ENCODE data around the gene PLCB1. TPM values are rescaled to one million over a fixed set of nuclear protein-coding genes. Genes with fewer than 3 reads are reported as not detected.

Gene PLCB1
- total RNA-seq, 1 donor from 2014 or later, result 6.3 TPM

DNA sequence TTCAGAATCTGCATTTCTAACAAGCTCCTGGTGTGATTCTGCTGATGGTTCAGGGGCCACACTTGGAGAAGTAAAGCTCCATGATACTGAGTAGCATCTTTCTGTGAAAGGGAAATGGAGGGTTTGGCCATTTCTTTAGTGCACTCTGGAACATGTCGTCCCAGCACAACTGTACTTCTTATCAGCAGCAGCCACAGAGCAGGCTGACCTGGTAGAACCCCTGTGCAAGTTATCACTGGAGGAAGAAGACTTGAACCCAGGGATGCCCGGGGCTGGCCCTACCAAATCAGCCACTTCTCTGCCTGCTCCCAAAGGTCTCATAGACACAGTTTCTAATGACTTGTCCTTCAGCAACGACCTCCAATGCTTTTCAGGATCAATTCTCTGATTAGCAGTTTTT lies 582.1 kb downstream of the PLCB1 start:
- no peaks in the 10 kb centered on the region for H3K36me3 ChIP-seq
- no peak overlapping the region for H3K4me3 ChIP-seq
- TF ChIP-seq, protein P1, sequence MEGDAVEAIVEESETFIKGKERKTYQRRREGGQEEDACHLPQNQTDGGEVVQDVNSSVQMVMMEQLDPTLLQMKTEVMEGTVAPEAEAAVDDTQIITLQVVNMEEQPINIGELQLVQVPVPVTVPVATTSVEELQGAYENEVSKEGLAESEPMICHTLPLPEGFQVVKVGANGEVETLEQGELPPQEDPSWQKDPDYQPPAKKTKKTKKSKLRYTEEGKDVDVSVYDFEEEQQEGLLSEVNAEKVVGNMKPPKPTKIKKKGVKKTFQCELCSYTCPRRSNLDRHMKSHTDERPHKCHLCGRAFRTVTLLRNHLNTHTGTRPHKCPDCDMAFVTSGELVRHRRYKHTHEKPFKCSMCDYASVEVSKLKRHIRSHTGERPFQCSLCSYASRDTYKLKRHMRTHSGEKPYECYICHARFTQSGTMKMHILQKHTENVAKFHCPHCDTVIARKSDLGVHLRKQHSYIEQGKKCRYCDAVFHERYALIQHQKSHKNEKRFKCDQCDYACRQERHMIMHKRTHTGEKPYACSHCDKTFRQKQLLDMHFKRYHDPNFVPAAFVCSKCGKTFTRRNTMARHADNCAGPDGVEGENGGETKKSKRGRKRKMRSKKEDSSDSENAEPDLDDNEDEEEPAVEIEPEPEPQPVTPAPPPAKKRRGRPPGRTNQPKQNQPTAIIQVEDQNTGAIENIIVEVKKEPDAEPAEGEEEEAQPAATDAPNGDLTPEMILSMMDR (IDR thresholded peaks at IDR 0.05), result no peak
- intact Hi-C loops (cut with DNase I), result no loop called here
- ATAC-seq, result no peak
- no peak for DNase-seq
- no peaks in the 10 kb centered on the region for H3K4me1 ChIP-seq
- no peaks in the 10 kb centered on the region for H3K27me3 ChIP-seq (ENCODE audit: low read depth)
- H3K9me3 ChIP-seq, result no peaks in the 10 kb centered on the region
- H3K27ac ChIP-seq, result no peak overlapping the region

DNA sequence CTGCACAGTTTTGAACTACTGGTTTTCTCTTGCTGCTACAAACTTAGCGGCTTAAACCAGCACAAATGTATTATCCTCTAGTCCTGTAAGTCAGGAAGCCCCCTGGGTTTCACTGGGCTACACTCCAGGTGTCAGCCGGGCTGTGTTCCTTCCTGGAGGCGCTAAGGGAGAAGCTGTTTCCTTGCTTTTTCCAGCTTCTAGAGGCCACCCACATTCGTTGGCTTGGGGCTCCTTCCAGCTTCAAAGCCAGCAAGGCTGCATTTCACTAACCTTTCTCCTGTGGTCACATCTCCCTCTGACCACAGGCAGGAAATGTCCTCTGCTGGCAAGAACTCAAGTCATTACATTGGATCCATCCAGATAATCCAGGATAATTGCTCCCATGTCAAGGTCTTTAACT lies 586.2 kb downstream of the PLCB1 start:
- Histone ChIP-seq H3K27me3 (ENCODE audit: low read depth) (no peaks in the 10 kb centered on the region), H3K27ac (no peak overlapping the region)
- no peak for DNase-seq

DNA sequence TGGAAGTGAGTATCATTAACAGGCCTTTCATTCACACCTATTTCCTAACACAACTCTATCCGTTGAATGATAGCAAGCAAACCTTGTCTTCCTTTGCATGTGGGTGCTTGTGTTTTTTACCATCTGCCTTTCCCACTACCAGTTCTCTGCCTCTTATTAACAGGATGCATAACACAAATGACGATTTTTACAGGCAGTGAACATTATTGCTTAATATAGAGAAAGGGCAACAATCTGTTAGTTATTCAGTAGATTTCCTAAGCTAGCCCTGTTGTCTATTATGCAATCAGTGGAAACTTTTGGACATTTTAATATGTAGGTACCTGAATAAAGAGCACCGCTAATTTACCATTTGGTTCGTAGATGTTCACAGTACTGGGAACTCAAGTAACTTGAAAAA lies 588.0 kb downstream of the PLCB1 start:
- no peaks in the 10 kb centered on the region for H3K36me3 ChIP-seq
- no peaks in the 10 kb centered on the region for H3K4me1 ChIP-seq
- H3K27ac ChIP-seq, result no peak overlapping the region
- ATAC-seq (no peak), DNase-seq (no peak)
- H3K9me3 ChIP-seq, result no peaks in the 10 kb centered on the region
- H3K27me3 ChIP-seq (ENCODE audit: low read depth), result no peaks in the 10 kb centered on the region
- no peak overlapping the region for H3K4me3 ChIP-seq
- intact Hi-C loops (cut with DNase I), result loop anchor here (5.0 to 10.0 kb wide), 2 partner anchors 595 to 683 kb away; no protein-coding TSS in a partner anchor
- TF ChIP-seq, protein P1 (IDR thresholded peaks at IDR 0.05), result no peak

More for the DNA sequence above, 586.2 kb downstream of the PLCB1 start:
- TF ChIP-seq, protein P1 (IDR thresholded peaks at IDR 0.05), result no peak
- intact Hi-C loops (cut with DNase I), result no loop called here
- H3K36me3 ChIP-seq, result no peaks in the 10 kb centered on the region
- no peak overlapping the region for H3K4me3 ChIP-seq
- no peak for ATAC-seq
- H3K4me1 ChIP-seq, result no peaks in the 10 kb centered on the region
- no peaks in the 10 kb centered on the region for H3K9me3 ChIP-seq

DNA sequence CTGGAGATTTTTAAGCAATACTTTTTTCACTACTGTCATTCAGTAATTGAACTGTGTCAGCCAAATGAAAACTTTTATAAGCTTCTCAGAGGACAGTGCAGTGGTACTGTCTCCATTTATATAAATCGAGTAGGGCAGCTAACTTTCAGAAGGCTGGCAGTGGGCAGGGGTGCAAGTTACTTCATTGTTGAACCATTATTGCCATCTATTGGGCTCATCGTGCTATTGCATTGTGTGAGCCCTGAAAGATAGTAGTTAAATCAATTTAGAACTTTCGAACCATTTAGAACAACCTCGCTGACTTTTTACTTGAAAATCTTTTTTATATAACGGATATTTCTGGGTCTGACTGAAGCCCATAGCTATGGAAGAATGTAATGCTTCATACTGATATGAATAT lies 589.0 kb downstream of the PLCB1 start:
- TF ChIP-seq, protein P1 (IDR thresholded peaks at IDR 0.05), result peak; percentile 64
- peak; percentile 70 to 89 for ATAC-seq
- Histone ChIP-seq H3K36me3 (no peaks in the 10 kb centered on the region), H3K4me3 (no peak overlapping the region), H3K9me3 (no peaks in the 10 kb centered on the region), H3K27me3 (ENCODE audit: low read depth) (no peaks in the 10 kb centered on the region), H3K4me1 (no peaks in the 10 kb centered on the region), H3K27ac (no peak overlapping the region)
- DNase-seq, result no peak
- intact Hi-C loops (cut with DNase I), result loop anchor here (5.0 to 10.0 kb wide), 2 partner anchors 596 to 684 kb away; no protein-coding TSS in a partner anchor

DNA sequence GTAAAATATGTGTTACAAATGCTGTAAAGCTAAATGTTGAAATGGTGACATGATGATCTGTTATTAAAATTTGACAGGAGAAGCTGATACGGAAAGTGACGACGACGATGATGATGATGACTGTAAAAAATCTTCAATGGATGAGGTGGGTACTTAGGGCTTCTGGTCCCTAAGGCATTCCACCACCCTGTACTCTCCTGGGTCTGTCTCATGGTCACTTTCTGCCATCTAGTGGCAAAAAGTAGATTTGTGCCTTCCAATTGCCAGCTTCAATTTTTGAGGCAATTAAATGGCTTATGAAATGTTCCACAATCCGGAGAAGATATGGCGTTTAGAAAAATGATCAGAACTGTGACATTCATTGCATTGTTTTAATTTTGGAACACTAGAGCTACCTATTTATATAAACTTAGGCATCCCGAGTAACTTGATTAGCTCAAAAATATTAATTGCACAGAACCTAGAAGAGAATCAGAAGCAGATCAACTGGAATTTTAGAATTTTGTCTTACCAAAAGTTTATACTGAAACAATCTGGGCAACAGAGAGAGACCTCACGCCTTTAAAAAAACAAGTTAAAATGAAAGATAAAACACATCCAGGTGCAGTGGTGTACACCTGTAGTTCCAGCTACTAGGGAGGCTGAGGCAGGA lies 590.3 kb downstream of the PLCB1 start:
- Histone ChIP-seq H3K27me3 (ENCODE audit: low read depth) (no peaks in the 10 kb centered on the region), H3K4me1 (no peaks in the 10 kb centered on the region), H3K36me3 (no peaks in the 10 kb centered on the region), H3K4me3 (no peak overlapping the region), H3K9me3 (no peaks in the 10 kb centered on the region), H3K27ac (no peak overlapping the region)
- intact Hi-C loops (cut with DNase I), result loop anchor here (5.0 to 10.0 kb wide), 2 partner anchors 598 to 685 kb away; no protein-coding TSS in a partner anchor
- TF ChIP-seq, protein P1 (IDR thresholded peaks at IDR 0.05), result peak; percentile 76
- DNase-seq (no peak), ATAC-seq (peak; percentile 85 to 92)
